ENCODE results near the gene TES.

Gene TES

GRCh38 chr7:116224492-116225098 lies 14.3 kb downstream of the TES start:
- H3K36me3 ChIP-seq (ENCODE audit: insufficient read depth, low read length): no peaks in the 10 kb centered on the region
- no peaks in the 10 kb centered on the region for H3K9me3 ChIP-seq (replicated peaks; ENCODE audit: low read length)
- H3K4me1 ChIP-seq (ENCODE audit: control insufficient read depth, insufficient read depth, low read length): peaks cover 25% of the 10 kb centered on the region
- no peak overlapping the region for H3K9ac ChIP-seq (ENCODE audit: low read depth, low read length)
- H3K4me3 ChIP-seq (ENCODE audit: low read length): no peak overlapping the region
- H3K4me2 ChIP-seq (ENCODE audit: low read length): no peak overlapping the region
- H3K27me3 ChIP-seq (ENCODE audit: control insufficient read depth, insufficient read depth, low read length): peaks cover 28% of the 10 kb centered on the region

DNA sequence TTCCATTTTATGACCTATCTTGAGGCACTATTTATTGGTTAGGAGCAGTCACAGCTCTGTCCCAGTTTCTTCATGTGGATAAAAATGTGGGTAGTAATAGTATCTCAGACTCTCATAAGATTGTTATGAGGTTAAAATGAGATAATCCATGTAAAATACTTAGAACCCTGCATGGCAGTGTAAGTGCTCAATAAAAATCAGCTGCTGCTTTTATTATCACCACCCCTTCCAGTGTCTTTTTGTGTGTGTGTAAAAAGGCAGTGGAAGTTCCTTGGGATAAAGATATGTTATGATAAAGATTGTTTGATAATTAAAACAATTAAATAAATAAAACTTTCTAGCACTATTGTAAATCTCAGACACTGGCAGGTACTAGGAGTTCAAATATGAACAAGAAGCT lies 15.5 kb downstream of the TES start:
- no peak overlapping the region for H3K4me3 ChIP-seq (ENCODE audit: low read length)
- H3K36me3 ChIP-seq (ENCODE audit: insufficient read depth, low read length): no peaks in the 10 kb centered on the region
- H3K9me3 ChIP-seq (replicated peaks; ENCODE audit: low read length): no peaks in the 10 kb centered on the region
- H3K4me1 ChIP-seq (ENCODE audit: control insufficient read depth, insufficient read depth, low read length): peaks cover 35% of the 10 kb centered on the region
- H3K4me2 ChIP-seq (ENCODE audit: low read length): no peak overlapping the region
- no peak overlapping the region for H3K9ac ChIP-seq (ENCODE audit: low read depth, low read length)
- peaks cover 17% of the 10 kb centered on the region for H3K27me3 ChIP-seq (ENCODE audit: control insufficient read depth, insufficient read depth, low read length)

GRCh38 chr7:116226664-116227063 lies 16.3 kb downstream of the TES start:
- no peaks in the 10 kb centered on the region for H3K9me3 ChIP-seq (replicated peaks; ENCODE audit: low read length)
- H3K4me3 ChIP-seq (ENCODE audit: low read length): no peak overlapping the region
- no peaks in the 10 kb centered on the region for H3K36me3 ChIP-seq (ENCODE audit: insufficient read depth, low read length)
- peaks cover 42% of the 10 kb centered on the region for H3K4me1 ChIP-seq (ENCODE audit: control insufficient read depth, insufficient read depth, low read length)
- peaks cover 11% of the 10 kb centered on the region for H3K27me3 ChIP-seq (ENCODE audit: control insufficient read depth, insufficient read depth, low read length)
- no peak overlapping the region for H3K4me2 ChIP-seq (ENCODE audit: low read length)
- no peak overlapping the region for H3K9ac ChIP-seq (ENCODE audit: low read depth, low read length)

DNA sequence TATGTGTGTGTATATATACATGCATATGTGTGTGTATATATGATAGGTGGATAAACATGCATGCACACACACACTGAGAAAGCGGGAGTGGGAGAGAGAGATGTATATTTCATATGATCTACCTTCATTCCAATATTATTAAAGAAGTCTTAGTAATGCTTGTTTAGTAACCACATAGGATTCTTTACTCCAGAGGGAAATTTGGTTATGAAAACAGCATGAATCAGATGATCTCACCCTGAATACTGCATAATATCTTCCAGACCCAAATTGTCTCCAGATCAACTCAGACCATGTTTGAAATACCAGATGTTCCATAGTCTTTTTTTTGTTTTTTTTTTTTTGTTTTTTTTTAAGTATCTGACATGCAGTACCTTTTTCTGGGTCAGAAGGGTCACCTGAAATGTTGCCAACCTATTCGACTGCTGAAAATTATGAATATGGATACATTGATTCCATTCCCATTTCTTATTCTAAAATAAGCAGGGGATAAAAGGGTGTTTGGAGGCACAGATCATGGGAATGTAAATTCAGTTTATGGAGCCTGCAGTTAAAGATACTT lies 17.4 kb downstream of the TES start:
- Histone ChIP-seq H3K27me3 (ENCODE audit: control insufficient read depth, insufficient read depth, low read length) (peaks cover under 1% of the 10 kb centered on the region), H3K4me3 (ENCODE audit: low read length) (no peak overlapping the region), H3K4me2 (ENCODE audit: low read length) (peak overlapping the region; percentile 24), H3K36me3 (ENCODE audit: insufficient read depth, low read length) (no peaks in the 10 kb centered on the region), H3K4me1 (ENCODE audit: control insufficient read depth, insufficient read depth, low read length) (peaks cover 53% of the 10 kb centered on the region), H3K9me3 (replicated peaks; ENCODE audit: low read length) (no peaks in the 10 kb centered on the region), H3K9ac (ENCODE audit: low read depth, low read length) (peak overlapping the region; percentile 6)

- H3K36me3 ChIP-seq (ENCODE audit: insufficient read depth, low read length): no peaks in the 10 kb centered on the region
- H3K27me3 ChIP-seq (ENCODE audit: control insufficient read depth, insufficient read depth, low read length): no peaks in the 10 kb centered on the region
- peak overlapping the region; percentile 6 for H3K9ac ChIP-seq (ENCODE audit: low read depth, low read length)
- no peaks in the 10 kb centered on the region for H3K9me3 ChIP-seq (replicated peaks; ENCODE audit: low read length)
- peak overlapping the region; percentile 24 for H3K4me2 ChIP-seq (ENCODE audit: low read length)
- peaks cover 55% of the 10 kb centered on the region for H3K4me1 ChIP-seq (ENCODE audit: control insufficient read depth, insufficient read depth, low read length)
- H3K4me3 ChIP-seq (ENCODE audit: low read length): no peak overlapping the region
Observed at GRCh38 chr7:116228241-116228640, 17.9 kb downstream of the TES start.

DNA sequence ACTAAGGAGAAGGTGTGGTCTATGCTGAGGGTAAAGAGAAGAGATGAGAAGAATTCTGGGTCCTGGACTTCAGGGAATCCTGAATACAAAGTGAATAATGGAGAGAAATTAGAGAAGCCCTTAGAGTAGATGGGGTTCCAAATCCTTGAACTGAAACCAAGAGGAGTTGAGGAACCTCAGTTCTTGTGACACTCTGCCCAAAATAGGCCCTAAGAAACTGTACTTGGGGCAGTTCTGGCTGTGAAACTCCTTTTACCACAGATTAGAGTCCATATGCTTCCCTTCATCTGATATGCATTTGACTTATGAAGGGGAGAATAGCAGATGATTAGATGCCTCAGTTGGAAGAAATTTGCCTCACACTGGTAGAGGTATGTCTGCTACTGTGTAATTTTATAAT lies 19.0 kb downstream of the TES start:
- no peaks in the 10 kb centered on the region for H3K36me3 ChIP-seq (ENCODE audit: insufficient read depth, low read length)
- no peak overlapping the region for H3K4me2 ChIP-seq (ENCODE audit: low read length)
- H3K4me3 ChIP-seq (ENCODE audit: low read length): no peak overlapping the region
- H3K9ac ChIP-seq (ENCODE audit: low read depth, low read length): no peak overlapping the region
- no peaks in the 10 kb centered on the region for H3K9me3 ChIP-seq (replicated peaks; ENCODE audit: low read length)
- H3K27me3 ChIP-seq (ENCODE audit: control insufficient read depth, insufficient read depth, low read length): no peaks in the 10 kb centered on the region
- H3K4me1 ChIP-seq (ENCODE audit: control insufficient read depth, insufficient read depth, low read length): peaks cover 53% of the 10 kb centered on the region

- no peak overlapping the region for H3K9ac ChIP-seq (ENCODE audit: low read depth, low read length)
- no peaks in the 10 kb centered on the region for H3K36me3 ChIP-seq (ENCODE audit: insufficient read depth, low read length)
- peaks cover 53% of the 10 kb centered on the region for H3K4me1 ChIP-seq (ENCODE audit: control insufficient read depth, insufficient read depth, low read length)
- H3K4me2 ChIP-seq (ENCODE audit: low read length): no peak overlapping the region
- H3K4me3 ChIP-seq (ENCODE audit: low read length): no peak overlapping the region
- no peaks in the 10 kb centered on the region for H3K27me3 ChIP-seq (ENCODE audit: control insufficient read depth, insufficient read depth, low read length)
- H3K9me3 ChIP-seq (replicated peaks; ENCODE audit: low read length): no peaks in the 10 kb centered on the region
Observed at GRCh38 chr7:116230191-116231005, 20.1 kb downstream of the TES start.

DNA sequence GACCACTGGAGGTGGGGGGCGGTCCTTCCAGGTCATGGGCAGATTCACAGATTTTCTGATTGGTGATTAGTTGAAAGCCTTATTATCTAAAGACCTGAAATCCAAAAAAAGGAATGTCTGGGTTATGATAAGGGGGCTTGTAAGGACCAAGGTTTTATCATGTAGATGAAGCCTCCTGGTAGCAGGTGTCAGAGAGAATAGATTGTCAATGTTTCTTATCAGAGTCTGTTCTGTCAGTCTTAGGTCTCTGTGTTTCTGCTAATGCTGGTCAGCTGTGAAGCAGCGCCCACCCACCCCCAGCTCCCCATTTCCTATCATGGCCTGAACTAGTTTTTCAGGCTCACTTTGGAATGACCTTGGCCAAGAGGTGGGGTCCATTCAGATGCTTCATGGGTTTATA lies 21.2 kb downstream of the TES start:
- peaks cover 52% of the 10 kb centered on the region for H3K4me1 ChIP-seq (ENCODE audit: control insufficient read depth, insufficient read depth, low read length)
- no peak overlapping the region for H3K4me3 ChIP-seq (ENCODE audit: low read length)
- H3K9ac ChIP-seq (ENCODE audit: low read depth, low read length): no peak overlapping the region
- H3K36me3 ChIP-seq (ENCODE audit: insufficient read depth, low read length): no peaks in the 10 kb centered on the region
- H3K9me3 ChIP-seq (replicated peaks; ENCODE audit: low read length): no peaks in the 10 kb centered on the region
- H3K27me3 ChIP-seq (ENCODE audit: control insufficient read depth, insufficient read depth, low read length): no peaks in the 10 kb centered on the region
- peak overlapping the region; percentile 20 for H3K4me2 ChIP-seq (ENCODE audit: low read length)

DNA sequence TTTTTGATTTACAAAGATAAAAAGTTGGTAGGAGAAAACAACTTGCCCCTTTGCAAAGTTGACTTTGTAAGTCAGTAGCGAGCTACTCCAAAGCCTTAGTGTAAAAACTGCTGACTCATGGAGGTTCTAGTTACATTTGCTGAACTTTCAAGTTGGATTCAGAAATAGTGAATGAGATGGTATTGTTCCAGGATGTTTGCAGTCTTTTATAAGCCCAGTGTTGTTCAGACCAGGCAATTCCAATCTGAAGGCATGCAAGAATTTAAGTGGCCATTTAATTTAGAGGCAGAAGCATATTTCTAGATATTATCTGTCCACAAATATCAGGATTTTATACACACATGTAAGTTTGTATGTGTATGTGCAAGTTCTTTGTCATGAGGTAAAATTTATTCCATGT lies 21.6 kb downstream of the TES start:
- Histone ChIP-seq H3K4me1 (ENCODE audit: control insufficient read depth, insufficient read depth, low read length) (peaks cover 48% of the 10 kb centered on the region), H3K36me3 (ENCODE audit: insufficient read depth, low read length) (no peaks in the 10 kb centered on the region), H3K4me2 (ENCODE audit: low read length) (peak overlapping the region; percentile 20), H3K9ac (ENCODE audit: low read depth, low read length) (peak overlapping the region; percentile 3), H3K4me3 (ENCODE audit: low read length) (no peak overlapping the region), H3K9me3 (replicated peaks; ENCODE audit: low read length) (no peaks in the 10 kb centered on the region), H3K27me3 (ENCODE audit: control insufficient read depth, insufficient read depth, low read length) (no peaks in the 10 kb centered on the region)

- H3K4me1 ChIP-seq (ENCODE audit: control insufficient read depth, insufficient read depth, low read length): peaks cover 45% of the 10 kb centered on the region
- H3K9ac ChIP-seq (ENCODE audit: low read depth, low read length): peak overlapping the region; percentile 3
- no peaks in the 10 kb centered on the region for H3K36me3 ChIP-seq (ENCODE audit: insufficient read depth, low read length)
- no peak overlapping the region for H3K4me3 ChIP-seq (ENCODE audit: low read length)
- H3K4me2 ChIP-seq (ENCODE audit: low read length): peak overlapping the region; percentile 20
- H3K27me3 ChIP-seq (ENCODE audit: control insufficient read depth, insufficient read depth, low read length): no peaks in the 10 kb centered on the region
- no peaks in the 10 kb centered on the region for H3K9me3 ChIP-seq (replicated peaks; ENCODE audit: low read length)
Observed at GRCh38 chr7:116232350-116232749, 22.0 kb downstream of the TES start.

GRCh38 chr7:116232920-116233319 lies 22.6 kb downstream of the TES start:
- peaks cover 42% of the 10 kb centered on the region for H3K4me1 ChIP-seq (ENCODE audit: control insufficient read depth, insufficient read depth, low read length)
- H3K9ac ChIP-seq (ENCODE audit: low read depth, low read length): peak overlapping the region; percentile 3
- H3K9me3 ChIP-seq (replicated peaks; ENCODE audit: low read length): no peaks in the 10 kb centered on the region
- H3K36me3 ChIP-seq (ENCODE audit: insufficient read depth, low read length): no peaks in the 10 kb centered on the region
- H3K4me2 ChIP-seq (ENCODE audit: low read length): no peak overlapping the region
- H3K4me3 ChIP-seq (ENCODE audit: low read length): no peak overlapping the region
- H3K27me3 ChIP-seq (ENCODE audit: control insufficient read depth, insufficient read depth, low read length): no peaks in the 10 kb centered on the region
